Activated CD8-positive, alpha-beta memory T cell treated with anti-CD3 and anti-CD28 coated beads, Interleukin-2, amount 50 U/mL, for 1 hour (primary cell): Measurements from ENCODE around the gene GSTO1.
A peak's percentile ranks its signal among the peaks of the same experiment; 100 is the strongest.

ENCODE experiments used
- DNase-seq: peaks from one replicate; pipeline ENCODE4 v3.0.0-alpha.2; 2020; ENCODE audit errors: extremely low read depth

Gene GSTO1

GRCh38 chr10:104274762-104275721 lies 20.4 kb downstream of the GSTO1 start:
- DNase-seq: no peak

GRCh38 chr10:104276192-104276591 lies 21.5 kb downstream of the GSTO1 start:
- no peak for DNase-seq

- no peak for DNase-seq
Measured at GRCh38 chr10:104277785-104278184, 23.1 kb downstream of the GSTO1 start.

- DNase-seq: no peak
Measured at GRCh38 chr10:104279550-104280259, 25.0 kb downstream of the GSTO1 start.

GRCh38 chr10:104281694-104282093 lies 27.0 kb downstream of the GSTO1 start:
- DNase-seq: no peak

- no peak for DNase-seq
Measured at GRCh38 chr10:104284846-104285245, 30.2 kb downstream of the GSTO1 start.

GRCh38 chr10:104286939-104287338 lies 32.2 kb downstream of the GSTO1 start:
- no peak for DNase-seq

GRCh38 chr10:104288355-104288754 lies 33.7 kb downstream of the GSTO1 start:
- no peak for DNase-seq

- DNase-seq: peak; percentile 72
Measured at GRCh38 chr10:104291439-104291951, 36.8 kb downstream of the GSTO1 start.

GRCh38 chr10:104293011-104293410 lies 38.3 kb downstream of the GSTO1 start:
- no peak for DNase-seq

GRCh38 chr10:104293781-104294321 lies 39.2 kb downstream of the GSTO1 start:
- no peak for DNase-seq

- DNase-seq: no peak
Measured at GRCh38 chr10:104296687-104297436, 42.2 kb downstream of the GSTO1 start.

GRCh38 chr10:104297697-104298660 lies 43.3 kb downstream of the GSTO1 start:
- DNase-seq: no peak

- no peak for DNase-seq
Measured at GRCh38 chr10:104299031-104299904, 44.6 kb downstream of the GSTO1 start.

- DNase-seq: no peak
Measured at GRCh38 chr10:104300002-104300735, 45.5 kb downstream of the GSTO1 start.

- DNase-seq: no peak
Measured at GRCh38 chr10:104300736-104301292, 46.1 kb downstream of the GSTO1 start.

- DNase-seq: no peak
Measured at GRCh38 chr10:104301907-104302690, 47.4 kb downstream of the GSTO1 start.
